ENCODE measurements around the gene RYR2.

The RYR2 gene

GRCh38 chr1:237712082-237712481 is 670.1 kb downstream of the RYR2 start (continued):
- TF ChIP-seq TCF4 (CRISPR knock-in tag; IDR thresholded peaks at IDR 0.05; ENCODE audit: borderline replicate concordance) (no peak), ZFP30 (CRISPR knock-in tag; IDR thresholded peaks at IDR 0.05) (no peak), GLIS3 (CRISPR knock-in tag; IDR thresholded peaks at IDR 0.05) (no peak), OSR1 (CRISPR knock-in tag; IDR thresholded peaks at IDR 0.05) (no peak), PATZ1 (CRISPR knock-in tag; IDR thresholded peaks at IDR 0.05; ENCODE audit: borderline replicate concordance) (no peak), CSDC2 (CRISPR knock-in tag; IDR thresholded peaks at IDR 0.05) (no peak), RARB (CRISPR knock-in tag; IDR thresholded peaks at IDR 0.05) (no peak), ZC3H10 (CRISPR knock-in tag; IDR thresholded peaks at IDR 0.05) (no peak)

GRCh38 chr1:237712586-237713157 is 670.7 kb downstream of the RYR2 start:
- no peak for ATAC-seq
- TF ChIP-seq CSRNP3 (CRISPR knock-in tag; IDR thresholded peaks at IDR 0.05) (no peak), ZNF565 (CRISPR knock-in tag; conservative IDR thresholded peaks at IDR 0.05; ENCODE audit: low read depth) (no peak), ZFP30 (CRISPR knock-in tag; IDR thresholded peaks at IDR 0.05) (no peak), ARNTL (CRISPR knock-in tag; IDR thresholded peaks at IDR 0.05; ENCODE audit: borderline replicate concordance, low read depth) (no peak), SNAI2 (CRISPR knock-in tag; IDR thresholded peaks at IDR 0.05) (no peak), PATZ1 (CRISPR knock-in tag; IDR thresholded peaks at IDR 0.05; ENCODE audit: borderline replicate concordance) (no peak), ZNF70 (CRISPR knock-in tag; IDR thresholded peaks at IDR 0.05) (no peak), ZNF8 (CRISPR knock-in tag; IDR thresholded peaks at IDR 0.05) (no peak), CSDC2 (CRISPR knock-in tag; IDR thresholded peaks at IDR 0.05) (no peak), ZFP3 (CRISPR knock-in tag; IDR thresholded peaks at IDR 0.05) (no peak), ZC3H10 (CRISPR knock-in tag; IDR thresholded peaks at IDR 0.05) (no peak), ESRRG (CRISPR knock-in tag; IDR thresholded peaks at IDR 0.05) (no peak), OSR1 (CRISPR knock-in tag; IDR thresholded peaks at IDR 0.05) (no peak), RARB (CRISPR knock-in tag; IDR thresholded peaks at IDR 0.05) (no peak)

GRCh38 chr1:237713916-237714315 is 671.9 kb downstream of the RYR2 start:
- TF ChIP-seq CSRNP3 (CRISPR knock-in tag; IDR thresholded peaks at IDR 0.05) (no peak), TSHZ2 (CRISPR knock-in tag; IDR thresholded peaks at IDR 0.05) (no peak), SNAI2 (CRISPR knock-in tag; IDR thresholded peaks at IDR 0.05) (no peak), TCF4 (CRISPR knock-in tag; IDR thresholded peaks at IDR 0.05; ENCODE audit: borderline replicate concordance) (no peak), TOX (CRISPR knock-in tag; IDR thresholded peaks at IDR 0.05; ENCODE audit: borderline replicate concordance) (no peak), BACH2 (CRISPR knock-in tag; IDR thresholded peaks at IDR 0.05; ENCODE audit: borderline replicate concordance) (no peak), ZC3H10 (CRISPR knock-in tag; IDR thresholded peaks at IDR 0.05) (no peak), POU6F1 (CRISPR knock-in tag; IDR thresholded peaks at IDR 0.05; ENCODE audit: borderline replicate concordance, low read depth) (no peak), PPARA (CRISPR knock-in tag; IDR thresholded peaks at IDR 0.05; ENCODE audit: borderline replicate concordance) (no peak), ESRRG (CRISPR knock-in tag; IDR thresholded peaks at IDR 0.05) (no peak), GLIS3 (CRISPR knock-in tag; IDR thresholded peaks at IDR 0.05) (no peak), ZNF70 (CRISPR knock-in tag; IDR thresholded peaks at IDR 0.05) (no peak), OSR1 (CRISPR knock-in tag; IDR thresholded peaks at IDR 0.05) (no peak)

More at GRCh38 chr1:237713916-237714315, 671.9 kb downstream of the RYR2 start:
- ATAC-seq: peak; percentile 76
